ENCODE results near the gene LGI1.

The LGI1 gene

GRCh38 chr10:93796167-93796566 lies 38.4 kb downstream of the LGI1 start:
- H3K4me3 ChIP-seq (ENCODE audit: low read length), result no peak overlapping the region

GRCh38 chr10:93797825-93798224 lies 40.1 kb downstream of the LGI1 start:
- Histone ChIP-seq H3K27me3 (ENCODE audit: insufficient read depth, low read length) (no peaks in the 10 kb centered on the region), H3K4me1 (ENCODE audit: insufficient read depth, low read length) (no peaks in the 10 kb centered on the region), H2AFZ (ENCODE audit: low read depth, low read length) (no peak overlapping the region), H3K36me3 (ENCODE audit: insufficient read depth, low read length) (no peaks in the 10 kb centered on the region), H3K4me3 (ENCODE audit: low read length) (no peak overlapping the region), H3K9me3 (ENCODE audit: low read length) (no peaks in the 10 kb centered on the region)

More at GRCh38 chr10:93796167-93796566, 38.4 kb downstream of the LGI1 start:
- H3K27me3 ChIP-seq (ENCODE audit: insufficient read depth, low read length), result no peaks in the 10 kb centered on the region
- no peaks in the 10 kb centered on the region for H3K36me3 ChIP-seq (ENCODE audit: insufficient read depth, low read length)
- H3K9me3 ChIP-seq (ENCODE audit: low read length), result no peaks in the 10 kb centered on the region
- H2AFZ ChIP-seq (ENCODE audit: low read depth, low read length), result no peak overlapping the region
- H3K4me1 ChIP-seq (ENCODE audit: insufficient read depth, low read length), result peaks cover under 1% of the 10 kb centered on the region

GRCh38 chr10:93799155-93799708 lies 41.5 kb downstream of the LGI1 start:
- no peak overlapping the region for H2AFZ ChIP-seq (ENCODE audit: low read depth, low read length)
- no peaks in the 10 kb centered on the region for H3K36me3 ChIP-seq (ENCODE audit: insufficient read depth, low read length)
- H3K4me3 ChIP-seq (ENCODE audit: low read length), result no peak overlapping the region
- no peaks in the 10 kb centered on the region for H3K9me3 ChIP-seq (ENCODE audit: low read length)
- H3K27me3 ChIP-seq (ENCODE audit: insufficient read depth, low read length), result no peaks in the 10 kb centered on the region
- H3K4me1 ChIP-seq (ENCODE audit: insufficient read depth, low read length), result no peaks in the 10 kb centered on the region

- H3K27me3 ChIP-seq (ENCODE audit: insufficient read depth, low read length), result no peaks in the 10 kb centered on the region
- H3K36me3 ChIP-seq (ENCODE audit: insufficient read depth, low read length), result no peaks in the 10 kb centered on the region
- no peaks in the 10 kb centered on the region for H3K4me1 ChIP-seq (ENCODE audit: insufficient read depth, low read length)
- H3K4me3 ChIP-seq (ENCODE audit: low read length), result no peak overlapping the region
- H2AFZ ChIP-seq (ENCODE audit: low read depth, low read length), result no peak overlapping the region
- no peaks in the 10 kb centered on the region for H3K9me3 ChIP-seq (ENCODE audit: low read length)
These were observed 46.5 kb downstream of the LGI1 start for GRCh38 chr10:93804200-93804599.

GRCh38 chr10:93806903-93807302 lies 49.2 kb downstream of the LGI1 start:
- Histone ChIP-seq H3K4me1 (ENCODE audit: insufficient read depth, low read length) (no peaks in the 10 kb centered on the region), H3K9me3 (ENCODE audit: low read length) (no peaks in the 10 kb centered on the region), H3K36me3 (ENCODE audit: insufficient read depth, low read length) (no peaks in the 10 kb centered on the region), H3K4me3 (ENCODE audit: low read length) (no peak overlapping the region), H2AFZ (ENCODE audit: low read depth, low read length) (no peak overlapping the region), H3K27me3 (ENCODE audit: insufficient read depth, low read length) (no peaks in the 10 kb centered on the region)

GRCh38 chr10:93807371-93807770 lies 49.6 kb downstream of the LGI1 start:
- H3K4me1 ChIP-seq (ENCODE audit: insufficient read depth, low read length), result no peaks in the 10 kb centered on the region

GRCh38 chr10:93812659-93813338 lies 55.1 kb downstream of the LGI1 start:
- H3K36me3 ChIP-seq (ENCODE audit: insufficient read depth, low read length), result no peaks in the 10 kb centered on the region
- H3K27me3 ChIP-seq (ENCODE audit: insufficient read depth, low read length), result no peaks in the 10 kb centered on the region
- no peaks in the 10 kb centered on the region for H3K9me3 ChIP-seq (ENCODE audit: low read length)
- peaks cover 14% of the 10 kb centered on the region for H3K4me1 ChIP-seq (ENCODE audit: insufficient read depth, low read length)
- H2AFZ ChIP-seq (ENCODE audit: low read depth, low read length), result no peak overlapping the region
- H3K4me3 ChIP-seq (ENCODE audit: low read length), result no peak overlapping the region

More at GRCh38 chr10:93807371-93807770, 49.6 kb downstream of the LGI1 start:
- no peaks in the 10 kb centered on the region for H3K27me3 ChIP-seq (ENCODE audit: insufficient read depth, low read length)
- no peaks in the 10 kb centered on the region for H3K9me3 ChIP-seq (ENCODE audit: low read length)
- no peak overlapping the region for H3K4me3 ChIP-seq (ENCODE audit: low read length)
- no peaks in the 10 kb centered on the region for H3K36me3 ChIP-seq (ENCODE audit: insufficient read depth, low read length)
- H2AFZ ChIP-seq (ENCODE audit: low read depth, low read length), result no peak overlapping the region

- peaks cover 14% of the 10 kb centered on the region for H3K4me1 ChIP-seq (ENCODE audit: insufficient read depth, low read length)
- no peaks in the 10 kb centered on the region for H3K27me3 ChIP-seq (ENCODE audit: insufficient read depth, low read length)
- H3K4me3 ChIP-seq (ENCODE audit: low read length), result no peak overlapping the region
- no peaks in the 10 kb centered on the region for H3K36me3 ChIP-seq (ENCODE audit: insufficient read depth, low read length)
- H2AFZ ChIP-seq (ENCODE audit: low read depth, low read length), result no peak overlapping the region
- H3K9me3 ChIP-seq (ENCODE audit: low read length), result no peaks in the 10 kb centered on the region
These were observed 56.0 kb downstream of the LGI1 start for GRCh38 chr10:93813507-93814465.

GRCh38 chr10:93815304-93816096 lies 57.8 kb downstream of the LGI1 start:
- Histone ChIP-seq H3K36me3 (ENCODE audit: insufficient read depth, low read length) (no peaks in the 10 kb centered on the region), H3K4me3 (ENCODE audit: low read length) (peak overlapping the region; percentile 33)

GRCh38 chr10:93816123-93816747 lies 58.5 kb downstream of the LGI1 start:
- Histone ChIP-seq H2AFZ (ENCODE audit: low read depth, low read length) (peak overlapping the region; percentile 89), H3K4me3 (ENCODE audit: low read length) (peak overlapping the region; percentile 33), H3K36me3 (ENCODE audit: insufficient read depth, low read length) (no peaks in the 10 kb centered on the region), H3K4me1 (ENCODE audit: insufficient read depth, low read length) (peaks cover 14% of the 10 kb centered on the region), H3K27me3 (ENCODE audit: insufficient read depth, low read length) (no peaks in the 10 kb centered on the region), H3K9me3 (ENCODE audit: low read length) (no peaks in the 10 kb centered on the region)

More at GRCh38 chr10:93815304-93816096, 57.8 kb downstream of the LGI1 start:
- Histone ChIP-seq H3K27me3 (ENCODE audit: insufficient read depth, low read length) (no peaks in the 10 kb centered on the region), H3K4me1 (ENCODE audit: insufficient read depth, low read length) (peaks cover 14% of the 10 kb centered on the region), H2AFZ (ENCODE audit: low read depth, low read length) (peak overlapping the region; percentile 89), H3K9me3 (ENCODE audit: low read length) (no peaks in the 10 kb centered on the region)

- H3K4me3 ChIP-seq (ENCODE audit: low read length), result no peak overlapping the region
- no peaks in the 10 kb centered on the region for H3K27me3 ChIP-seq (ENCODE audit: insufficient read depth, low read length)
- no peaks in the 10 kb centered on the region for H3K9me3 ChIP-seq (ENCODE audit: low read length)
- H3K4me1 ChIP-seq (ENCODE audit: insufficient read depth, low read length), result peaks cover 14% of the 10 kb centered on the region
- H3K36me3 ChIP-seq (ENCODE audit: insufficient read depth, low read length), result no peaks in the 10 kb centered on the region
- H2AFZ ChIP-seq (ENCODE audit: low read depth, low read length), result no peak overlapping the region
These were observed 60.4 kb downstream of the LGI1 start for GRCh38 chr10:93818086-93818485.

GRCh38 chr10:93819520-93819919 lies 61.8 kb downstream of the LGI1 start:
- Histone ChIP-seq H3K9me3 (ENCODE audit: low read length) (no peaks in the 10 kb centered on the region), H3K36me3 (ENCODE audit: insufficient read depth, low read length) (no peaks in the 10 kb centered on the region), H3K4me1 (ENCODE audit: insufficient read depth, low read length) (peaks cover 14% of the 10 kb centered on the region), H2AFZ (ENCODE audit: low read depth, low read length) (no peak overlapping the region), H3K4me3 (ENCODE audit: low read length) (no peak overlapping the region), H3K27me3 (ENCODE audit: insufficient read depth, low read length) (no peaks in the 10 kb centered on the region)

All from neuron (in vitro differentiated cells).